Activated naive CD8-positive, alpha-beta T cell treated with anti-CD3 and anti-CD28 coated beads for 36 hours (primary cell): ENCODE results near the gene BCL7C. TPM values are rescaled to one million over a fixed set of nuclear protein-coding genes. Genes with fewer than 3 reads are reported as not detected.
A peak's percentile ranks its signal among the peaks of the same experiment; 100 is the strongest.

Experiments
- DNase-seq: peaks from one replicate; pipeline ENCODE4 v3.0.0; 2021
- H3K27ac Mint-ChIP-seq: one replicate; pipeline ENCODE4 v1.8.0; 2022; ENCODE audit warnings: mild to moderate bottlenecking, moderate library complexity, mixed read lengths
- H3K27me3 Mint-ChIP-seq: one replicate; pipeline ENCODE4 v1.8.0; 2022; ENCODE audit warnings: mild to moderate bottlenecking, mixed read lengths
- H3K36me3 Mint-ChIP-seq: one replicate; pipeline ENCODE4 v1.8.0; 2021; ENCODE audit warnings: mild to moderate bottlenecking, mixed read lengths
- H3K4me1 Mint-ChIP-seq: one replicate; pipeline ENCODE4 v1.8.0; 2021; ENCODE audit warnings: mixed read lengths
- H3K4me3 Mint-ChIP-seq: one replicate; pipeline ENCODE4 v1.8.0; 2022; ENCODE audit warnings: mild to moderate bottlenecking, moderate library complexity, mixed read lengths
- H3K9me3 Mint-ChIP-seq: one replicate; pipeline ENCODE4 v1.8.0; 2022; ENCODE audit warnings: mixed read lengths
- total RNA-seq, 2 experiments: library from RNA; stranded (reverse); gene quantifications; one replicate each; pipeline ENCODE4 v1.2.3, GENCODE V29; 2021

The BCL7C gene
- total RNA-seq, 2 experiments from 2014 or later = 20.8 to 22.0 TPM

DNA sequence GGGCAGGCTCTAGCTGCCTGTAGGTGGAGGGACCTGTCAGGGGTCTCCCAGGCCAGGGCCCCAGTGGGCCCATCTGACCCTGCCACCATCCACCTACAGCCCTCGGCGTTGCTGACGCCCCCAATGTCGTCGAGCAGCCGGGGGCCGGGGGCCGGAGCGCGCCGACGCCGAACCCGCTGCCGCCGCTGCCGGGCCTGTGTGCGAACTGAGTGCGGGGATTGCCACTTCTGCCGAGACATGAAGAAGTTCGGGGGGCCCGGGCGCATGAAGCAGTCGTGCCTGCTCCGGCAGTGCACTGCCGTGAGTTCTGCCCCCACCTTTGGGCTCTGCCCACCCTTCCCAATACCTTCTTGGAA, 31.7 kb upstream of the BCL7C start:
- Mint-ChIP-seq H3K27ac (no peak overlapping the region), H3K4me3 (no peak overlapping the region), H3K4me1 (peaks cover 18% of the 10 kb centered on the region), H3K9me3 (no peaks in the 10 kb centered on the region), H3K27me3 (no peaks in the 10 kb centered on the region), H3K36me3 (peaks cover 4% of the 10 kb centered on the region)
- no peak for DNase-seq

- DNase-seq = no peak
- peaks cover 18% of the 10 kb centered on the region for H3K4me1 Mint-ChIP-seq
- peak overlapping the region; percentile 83 for H3K4me3 Mint-ChIP-seq
- H3K27ac Mint-ChIP-seq = no peak overlapping the region
- no peaks in the 10 kb centered on the region for H3K27me3 Mint-ChIP-seq
- H3K9me3 Mint-ChIP-seq = no peaks in the 10 kb centered on the region
- H3K36me3 Mint-ChIP-seq = peaks cover 4% of the 10 kb centered on the region
These were observed 31.2 kb upstream of the BCL7C start for GRCh38 chr16:30924913-30925631.

- peaks cover 18% of the 10 kb centered on the region for H3K4me1 Mint-ChIP-seq
- H3K27ac Mint-ChIP-seq = no peak overlapping the region
- no peaks in the 10 kb centered on the region for H3K27me3 Mint-ChIP-seq
- H3K9me3 Mint-ChIP-seq = no peaks in the 10 kb centered on the region
- peaks cover 4% of the 10 kb centered on the region for H3K36me3 Mint-ChIP-seq
- no peak for DNase-seq
- H3K4me3 Mint-ChIP-seq = peak overlapping the region; percentile 83
These were observed 30.4 kb upstream of the BCL7C start for GRCh38 chr16:30924076-30924912.

DNA sequence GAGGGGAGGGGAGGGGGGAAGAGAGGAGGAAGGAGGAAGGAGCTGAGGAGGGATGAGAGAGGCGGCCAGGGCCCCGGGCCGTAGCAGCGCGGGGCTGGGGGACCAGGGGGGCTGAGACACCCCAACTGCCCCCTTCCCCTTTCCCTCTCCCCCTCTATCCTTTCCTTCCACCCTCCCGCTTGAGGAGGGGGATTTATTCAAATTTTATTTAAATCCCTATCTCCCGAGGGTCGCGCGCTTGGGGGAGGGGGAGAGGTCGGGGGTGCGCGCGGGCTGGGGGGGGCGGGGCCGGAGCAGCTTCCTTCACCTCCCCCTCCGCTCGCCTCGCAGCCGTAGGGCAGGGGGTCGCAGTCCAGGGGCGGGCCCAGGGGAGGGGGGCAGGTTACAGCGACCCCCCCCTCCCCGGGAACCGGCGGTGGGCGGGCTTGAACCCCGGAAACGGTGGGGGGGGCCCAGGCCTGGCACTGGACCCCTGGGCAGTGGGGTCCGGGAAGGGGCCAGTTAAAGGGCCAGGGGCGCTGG, 29.7 kb upstream of the BCL7C start, which contains the start of gene FBXL19:
Gene FBXL19 (plus strand): TSS at position 19 of the 522 bp plus-strand sequence. CDS start 2,183 bp downstream, outside the sequence.
- Mint-ChIP-seq H3K36me3 (peaks cover 4% of the 10 kb centered on the region), H3K4me3 (peak within 1 kb of the TSS; percentile 94), H3K27ac (peak within 1 kb of the TSS; percentile 98), H3K9me3 (no peaks in the 10 kb centered on the region), H3K4me1 (peaks cover 18% of the 10 kb centered on the region), H3K27me3 (no peaks in the 10 kb centered on the region)
- no peak for DNase-seq

GRCh38 chr16:30922960-30923535, 29.2 kb upstream of the BCL7C start:
- H3K27me3 Mint-ChIP-seq = no peaks in the 10 kb centered on the region
- DNase-seq = peak; percentile 95
- peak overlapping the region; percentile 94 for H3K4me3 Mint-ChIP-seq
- peaks cover 4% of the 10 kb centered on the region for H3K36me3 Mint-ChIP-seq
- peak overlapping the region; percentile 98 for H3K27ac Mint-ChIP-seq
- no peaks in the 10 kb centered on the region for H3K9me3 Mint-ChIP-seq
- peaks cover 18% of the 10 kb centered on the region for H3K4me1 Mint-ChIP-seq

- H3K27ac Mint-ChIP-seq = peak overlapping the region; percentile 98
These were observed 28.6 kb upstream of the BCL7C start for GRCh38 chr16:30922420-30922959.

DNA sequence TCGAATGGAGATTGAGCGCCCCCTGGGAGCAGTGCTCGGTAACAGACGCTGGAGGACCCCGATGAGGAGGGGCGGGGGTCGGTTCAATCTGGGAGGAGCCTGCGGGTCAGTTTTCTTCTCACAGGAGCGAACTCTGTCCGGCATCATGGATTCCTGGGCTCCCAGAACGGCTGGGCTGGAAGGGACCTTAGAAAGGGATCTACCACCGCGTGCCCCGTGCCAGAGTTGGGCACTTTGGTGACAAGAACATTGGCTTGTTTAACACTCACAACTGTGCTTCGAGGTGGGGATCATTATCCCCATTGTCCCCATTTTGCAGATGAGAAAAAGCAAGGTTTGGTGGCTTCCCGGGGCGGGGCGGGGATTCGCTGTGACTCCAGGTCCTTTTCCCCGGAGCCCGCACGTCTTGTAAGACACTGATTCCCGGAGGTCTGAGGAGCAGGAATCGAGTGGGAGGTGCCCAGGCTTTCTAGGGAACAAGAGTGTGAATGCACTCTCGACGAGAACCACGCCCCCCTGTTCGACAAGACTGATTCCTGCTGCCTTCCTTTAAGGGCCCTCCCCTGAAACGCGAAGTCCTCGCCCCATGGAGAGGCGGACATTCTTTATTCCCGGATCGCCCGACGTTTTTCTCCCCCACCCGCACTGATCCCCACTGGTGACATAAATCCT, 28.0 kb upstream of the BCL7C start:
- Mint-ChIP-seq H3K4me3 (peak overlapping the region; percentile 94), H3K27ac (peak overlapping the region; percentile 98), H3K36me3 (peaks cover 4% of the 10 kb centered on the region), H3K9me3 (no peaks in the 10 kb centered on the region), H3K27me3 (no peaks in the 10 kb centered on the region), H3K4me1 (peaks cover 17% of the 10 kb centered on the region)
- DNase-seq = peak; percentile 87

More at GRCh38 chr16:30922420-30922959, 28.6 kb upstream of the BCL7C start:
- peaks cover 4% of the 10 kb centered on the region for H3K36me3 Mint-ChIP-seq
- no peaks in the 10 kb centered on the region for H3K9me3 Mint-ChIP-seq
- H3K4me3 Mint-ChIP-seq = peak overlapping the region; percentile 94
- DNase-seq = peak; percentile 99
- H3K27me3 Mint-ChIP-seq = no peaks in the 10 kb centered on the region
- peaks cover 18% of the 10 kb centered on the region for H3K4me1 Mint-ChIP-seq

GRCh38 chr16:30921459-30921747, 27.5 kb upstream of the BCL7C start:
- peaks cover 17% of the 10 kb centered on the region for H3K4me1 Mint-ChIP-seq
- DNase-seq = no peak
- peak overlapping the region; percentile 98 for H3K27ac Mint-ChIP-seq
- H3K9me3 Mint-ChIP-seq = no peaks in the 10 kb centered on the region
- peaks cover 4% of the 10 kb centered on the region for H3K36me3 Mint-ChIP-seq
- H3K27me3 Mint-ChIP-seq = no peaks in the 10 kb centered on the region
- H3K4me3 Mint-ChIP-seq = peak overlapping the region; percentile 94

DNA sequence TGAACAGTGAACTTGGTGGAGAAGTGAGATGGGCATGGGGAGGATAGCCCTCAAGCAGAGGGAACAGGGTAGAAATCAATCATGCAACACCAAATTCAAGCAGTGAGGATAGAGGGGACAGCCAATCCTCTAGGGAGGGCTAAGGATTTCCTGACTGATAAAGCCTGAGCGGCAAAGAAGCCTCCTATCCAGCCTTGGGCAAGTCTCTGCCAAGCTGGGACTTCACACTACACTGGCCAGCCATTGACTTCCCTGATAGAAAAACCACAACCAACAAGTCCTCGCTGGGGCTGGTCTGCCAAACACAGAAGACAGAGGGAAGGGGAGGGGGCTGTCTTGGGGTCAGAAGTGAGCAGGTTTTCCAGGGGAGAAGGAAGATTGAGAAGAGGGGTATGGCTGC, 27.0 kb upstream of the BCL7C start:
- H3K4me3 Mint-ChIP-seq = no peak overlapping the region
- H3K27ac Mint-ChIP-seq = no peak overlapping the region
- no peak for DNase-seq
- H3K27me3 Mint-ChIP-seq = no peaks in the 10 kb centered on the region
- H3K9me3 Mint-ChIP-seq = no peaks in the 10 kb centered on the region
- H3K4me1 Mint-ChIP-seq = peaks cover 15% of the 10 kb centered on the region
- peaks cover 1% of the 10 kb centered on the region for H3K36me3 Mint-ChIP-seq

DNA sequence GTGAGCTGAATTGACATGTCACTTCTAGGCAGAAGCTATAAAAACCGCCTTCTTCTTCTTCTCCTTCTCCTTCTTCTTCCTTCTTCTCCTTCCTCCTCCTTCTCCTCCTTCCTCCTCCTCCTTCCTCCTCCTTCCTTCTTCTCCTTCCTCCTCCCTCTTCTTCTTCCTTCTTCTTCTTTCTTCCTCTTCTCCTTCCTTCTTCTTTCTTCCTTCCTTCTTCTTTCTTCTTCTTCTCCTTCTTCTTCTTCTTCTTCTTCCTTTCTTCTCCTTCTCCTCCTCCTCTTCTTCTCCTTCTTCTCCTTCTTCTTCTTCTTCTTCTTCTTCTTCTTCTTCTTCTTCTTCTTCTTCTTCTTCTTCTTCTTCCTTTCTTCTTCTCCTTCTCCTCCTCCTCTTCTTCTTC, 24.7 kb upstream of the BCL7C start:
- H3K27me3 Mint-ChIP-seq = no peaks in the 10 kb centered on the region
- H3K4me3 Mint-ChIP-seq = no peak overlapping the region
- peaks cover 10% of the 10 kb centered on the region for H3K4me1 Mint-ChIP-seq
- no peak for DNase-seq
- H3K36me3 Mint-ChIP-seq = no peaks in the 10 kb centered on the region
- no peaks in the 10 kb centered on the region for H3K9me3 Mint-ChIP-seq
- no peak overlapping the region for H3K27ac Mint-ChIP-seq

DNA sequence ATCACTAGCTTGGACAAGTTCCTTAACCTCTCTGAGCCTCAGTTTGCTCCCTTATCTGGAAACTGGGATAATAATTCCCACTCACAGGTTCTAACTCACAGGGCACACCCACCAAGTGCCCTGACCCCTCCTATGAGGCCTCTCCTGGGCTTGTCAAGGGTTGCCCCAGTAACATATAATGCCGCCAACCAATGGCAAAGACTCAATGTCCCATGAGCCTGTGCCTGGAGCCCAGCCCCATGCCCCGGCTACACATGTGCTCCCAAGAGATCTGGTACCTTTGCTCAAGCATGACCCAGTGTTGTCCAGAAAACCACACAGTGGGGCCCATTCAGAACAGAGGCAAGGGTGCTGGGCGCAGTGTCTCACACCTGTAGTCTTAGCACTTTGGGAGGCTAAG, 21.0 kb upstream of the BCL7C start:
- Mint-ChIP-seq H3K9me3 (no peaks in the 10 kb centered on the region), H3K4me1 (no peaks in the 10 kb centered on the region), H3K36me3 (no peaks in the 10 kb centered on the region), H3K27ac (no peak overlapping the region), H3K27me3 (no peaks in the 10 kb centered on the region), H3K4me3 (no peak overlapping the region)
- DNase-seq = no peak

- Mint-ChIP-seq H3K36me3 (no peaks in the 10 kb centered on the region), H3K4me3 (no peak overlapping the region), H3K27ac (no peak overlapping the region), H3K4me1 (peaks cover under 1% of the 10 kb centered on the region), H3K27me3 (no peaks in the 10 kb centered on the region), H3K9me3 (no peaks in the 10 kb centered on the region)
- no peak for DNase-seq
These were observed 19.0 kb upstream of the BCL7C start for GRCh38 chr16:30912794-30913412.

GRCh38 chr16:30910427-30911029, 16.7 kb upstream of the BCL7C start:
- DNase-seq = no peak
- H3K9me3 Mint-ChIP-seq = no peaks in the 10 kb centered on the region
- H3K4me3 Mint-ChIP-seq = no peak overlapping the region
- H3K27me3 Mint-ChIP-seq = no peaks in the 10 kb centered on the region
- H3K27ac Mint-ChIP-seq = no peak overlapping the region
- no peaks in the 10 kb centered on the region for H3K36me3 Mint-ChIP-seq
- H3K4me1 Mint-ChIP-seq = peaks cover 8% of the 10 kb centered on the region

DNA sequence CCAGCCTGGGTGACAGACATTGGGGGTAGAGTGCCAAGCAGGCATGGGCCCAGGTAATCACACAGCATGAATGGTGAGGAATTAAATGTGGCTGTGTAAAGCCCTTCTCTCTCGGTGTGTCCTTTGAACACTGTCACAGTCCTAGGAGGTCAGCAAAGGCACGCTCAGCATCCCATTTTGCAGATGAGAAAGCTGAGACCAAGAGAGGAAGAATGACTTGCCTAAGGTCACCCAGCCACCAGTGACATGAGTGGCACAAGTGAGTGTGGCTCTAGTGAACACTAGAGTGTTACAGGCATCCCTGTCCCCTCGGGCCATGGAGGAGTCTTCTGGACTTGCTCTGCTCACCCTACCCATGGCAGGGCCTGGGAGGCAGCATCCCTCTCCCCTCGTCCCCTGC, 13.2 kb upstream of the BCL7C start:
- Mint-ChIP-seq H3K27me3 (no peaks in the 10 kb centered on the region), H3K27ac (no peak overlapping the region), H3K4me3 (no peak overlapping the region), H3K36me3 (peaks cover 3% of the 10 kb centered on the region), H3K9me3 (peaks cover 3% of the 10 kb centered on the region), H3K4me1 (peaks cover 21% of the 10 kb centered on the region)
- no peak for DNase-seq
